H1 (cell line): ENCODE measurements around the gene EME2. TPM values are rescaled to one million over a fixed set of nuclear protein-coding genes. Genes with fewer than 3 reads are reported as not detected.

Experiments
- CTCF ChIA-PET: fragments of 300-600 bp; sonication (Branson Sonifier 250); formaldehyde crosslinking; loops from one replicate; lab custom pipeline; 2021; ENCODE audit not compliant: partially characterized antibody; lab: Charles Lee
- POLR2A ChIA-PET: fragments of 300-600 bp; sonication (Branson Sonifier 250); formaldehyde crosslinking; loops from one replicate; lab custom pipeline; 2021; ENCODE audit warnings: inconsistent platforms; ENCODE audit not compliant: partially characterized antibody; lab: Charles Lee
- DNase-seq, 2 experiments: peaks; one replicate each; pipeline versions ENCODE4 v3.0.0 to v3.0.0-alpha.2; 2010 to 2022; ENCODE audit warnings: low spot score in 2 of 2, low read depth in 1 of 2, mixed read lengths in 1 of 2
- FAIRE-seq: peaks from 2 replicates; lab custom pipeline; 2011; peaks lifted over from hg19 to GRCh38; lab: Jason Lieb, UNC
- H2AFZ ChIP-seq: 2 replicates; pipeline ENCODE4 v1.8.1; 2012; ENCODE audit warnings: low read length, inconsistent platforms
- H2AK5ac ChIP-seq: 2 replicates; pipeline ENCODE4 v1.6.1; 2013; ENCODE audit warnings: low read depth, low read length
- H2BK120ac ChIP-seq: replicated peaks from 2 replicates; pipeline ENCODE3; 2013; ENCODE audit warnings: low read depth, low read length, inconsistent platforms
- H2BK12ac ChIP-seq: 2 replicates; pipeline ENCODE4 v1.6.1; 2013; ENCODE audit warnings: low read depth, low read length
- H2BK15ac ChIP-seq: 2 replicates; pipeline ENCODE4 v1.6.1; 2013; ENCODE audit warnings: low read length
- H2BK20ac ChIP-seq: 2 replicates; pipeline ENCODE4 v1.6.1; 2013; ENCODE audit warnings: low read length
- H2BK5ac ChIP-seq: 2 replicates; pipeline ENCODE4 v1.6.1; 2013; ENCODE audit warnings: low read depth, low read length
- H3K14ac ChIP-seq: 2 replicates; pipeline ENCODE4 v1.6.1; 2013; ENCODE audit warnings: inconsistent platforms; ENCODE audit not compliant: insufficient read length
- H3K18ac ChIP-seq: 2 replicates; pipeline ENCODE4 v1.6.1; 2013; ENCODE audit warnings: low read length; ENCODE audit errors: extremely low read depth
- H3K23ac ChIP-seq: 2 replicates; pipeline ENCODE4 v1.6.1; 2013; ENCODE audit warnings: inconsistent platforms; ENCODE audit not compliant: insufficient read length
- H3K23me2 ChIP-seq: 2 replicates; pipeline ENCODE4 v1.6.1; 2013; ENCODE audit warnings: low read depth, low read length
- H3K27ac ChIP-seq: 2 replicates; pipeline ENCODE4 v1.6.1; 2011; ENCODE audit warnings: low read depth, low read length, inconsistent platforms
- H3K27me3 ChIP-seq, 4 experiments: replicated peaks in 1 of 4; 1 replicate in 1 of 4; 2 replicates in 3 of 4; pipeline versions ENCODE4 v1.6.1 to v1.8.1; 2011 to 2013; ENCODE audit warnings: low read length in 3 of 4, mild to moderate bottlenecking in 3 of 4, inconsistent platforms in 2 of 4, mixed read lengths in 2 of 4, moderate library complexity in 1 of 4; ENCODE audit not compliant: control insufficient read depth in 3 of 4, insufficient read depth in 3 of 4; ENCODE audit errors: extremely low read depth in 1 of 4
- H3K36me3 ChIP-seq, 4 experiments: 2 replicates each; pipeline versions ENCODE4 v1.6.1 to v1.8.1; 2011 to 2013; ENCODE audit warnings: mild to moderate bottlenecking in 4 of 4, low read length in 3 of 4, moderate library complexity in 2 of 4, control low read depth in 1 of 4, inconsistent platforms in 1 of 4; ENCODE audit not compliant: insufficient read depth in 4 of 4, control insufficient read depth in 2 of 4
- H3K4ac ChIP-seq: replicated peaks from 2 replicates; pipeline ENCODE3; 2013; ENCODE audit warnings: low read length, low read depth, mixed read lengths, inconsistent platforms; ENCODE audit not compliant: insufficient read length
- H3K4me1 ChIP-seq, 4 experiments: replicated peaks in 1 of 4; 1 replicate in 1 of 4; 2 replicates in 3 of 4; pipeline versions ENCODE4 v1.6.1 to v1.8.1; 2011 to 2013; ENCODE audit warnings: low read length in 3 of 4, inconsistent platforms in 2 of 4, mixed read lengths in 1 of 4; ENCODE audit not compliant: insufficient read depth in 4 of 4, control insufficient read depth in 3 of 4
- H3K4me2 ChIP-seq, 2 experiments: 2 replicates each; pipeline versions ENCODE4 v1.6.1 to v1.8.1; 2011 to 2013; ENCODE audit warnings: low read depth in 2 of 2, low read length in 2 of 2, control low read depth in 1 of 2, inconsistent platforms in 1 of 2, mild to moderate bottlenecking in 1 of 2; ENCODE audit not compliant: insufficient read depth in 1 of 2
- H3K4me3 ChIP-seq, 4 experiments: fragments of 200-600, 300-600 bp in 1 of 4; sonication (generic), shearing (Covaris generic), sonication (Bioruptor Twin) in 1 of 4; 2 replicates each; pipeline versions ENCODE4 v1.5.1 to v1.8.1; 2011 to 2016; ENCODE audit warnings: low read length in 4 of 4, low read depth in 3 of 4, control low read depth in 2 of 4, inconsistent platforms in 2 of 4, mild to moderate bottlenecking in 2 of 4, mixed read lengths in 1 of 4, moderate library complexity in 1 of 4; ENCODE audit not compliant: insufficient read depth in 2 of 4; ENCODE audit errors: extremely low read depth in 1 of 4
- H3K56ac ChIP-seq: replicated peaks from 2 replicates; pipeline ENCODE3; 2013; ENCODE audit warnings: low read depth, mild to moderate bottlenecking, mixed read lengths, low read length, inconsistent platforms; ENCODE audit not compliant: insufficient read length
- H3K79me1 ChIP-seq: 2 replicates; pipeline ENCODE4 v1.6.1; 2013; ENCODE audit warnings: low read depth, low read length, control low read depth
- H3K79me2 ChIP-seq, 2 experiments: 2 replicates each; pipeline versions ENCODE4 v1.6.1 to v1.8.1; 2012 to 2013; ENCODE audit warnings: low read length in 2 of 2, mild to moderate bottlenecking in 2 of 2, inconsistent platforms in 1 of 2; ENCODE audit not compliant: insufficient read depth in 2 of 2, control insufficient read depth in 1 of 2
- H3K9ac ChIP-seq, 4 experiments: replicated peaks in 1 of 4; 1 replicate in 1 of 4; 2 replicates in 3 of 4; pipeline versions ENCODE4 v1.6.1 to v1.8.1; 2011 to 2013; ENCODE audit warnings: low read depth in 3 of 4, low read length in 3 of 4, control low read depth in 2 of 4, mild to moderate bottlenecking in 2 of 4, moderate library complexity in 2 of 4, inconsistent platforms in 1 of 4; ENCODE audit errors: extremely low read depth in 1 of 4
- H3K9me3 ChIP-seq, 2 experiments: 2 replicates each; pipeline versions ENCODE4 v1.6.1 to v1.8.1; 2012 to 2013; ENCODE audit warnings: mild to moderate bottlenecking in 2 of 2, moderate library complexity in 2 of 2, control low read depth in 1 of 2, inconsistent platforms in 1 of 2, low read depth in 1 of 2, low read length in 1 of 2, mixed read lengths in 1 of 2; ENCODE audit not compliant: insufficient read depth in 2 of 2
- H4K20me1 ChIP-seq, 2 experiments: replicated peaks in 1 of 2; 2 replicates each; pipeline versions ENCODE3 to v1.8.1; 2011 to 2013; ENCODE audit warnings: inconsistent platforms in 2 of 2, low read length in 2 of 2, mild to moderate bottlenecking in 1 of 2; ENCODE audit not compliant: insufficient read depth in 2 of 2, control insufficient read depth in 1 of 2
- H4K5ac ChIP-seq: 2 replicates; pipeline ENCODE4 v1.6.1; 2013; ENCODE audit warnings: low read length, low read depth, mixed read lengths, inconsistent platforms; ENCODE audit not compliant: insufficient read length
- H4K8ac ChIP-seq: 2 replicates; pipeline ENCODE4 v1.8.0; 2013; ENCODE audit warnings: mild to moderate bottlenecking, moderate library complexity, low read length, inconsistent platforms; ENCODE audit not compliant: insufficient read depth; ENCODE audit errors: extremely low read depth
- H4K91ac ChIP-seq: replicated peaks from 2 replicates; pipeline ENCODE3; 2013; ENCODE audit warnings: low read length, mixed read lengths, inconsistent platforms; ENCODE audit not compliant: insufficient read length
- CHD1 ChIP-seq: IDR thresholded peaks from 2 replicates; pipeline ENCODE4 v1.6.1; 2012; ENCODE audit warnings: low read depth, low read length, improper control_type of control experiment
- CREB1 ChIP-seq: IDR thresholded peaks from 2 replicates; pipeline ENCODE4 v1.6.1; 2012; ENCODE audit warnings: inconsistent platforms
- EGR1 ChIP-seq: IDR thresholded peaks from 2 replicates; pipeline ENCODE4 v1.6.1; 2011; ENCODE audit warnings: low read depth, low read length, borderline replicate concordance
- KDM4A ChIP-seq: IDR thresholded peaks from one replicate; pipeline ENCODE4 v1.7.1; 2012; ENCODE audit warnings: low read depth, mild to moderate bottlenecking, moderate library complexity, low read length, inconsistent platforms; ENCODE audit not compliant: severe bottlenecking
- RNF2 ChIP-seq: fragments of 200-900, 300-1000 bp; sonication (generic); IDR thresholded peaks from 2 replicates; pipeline ENCODE4 v1.7.1; 2016; ENCODE audit warnings: borderline replicate concordance, low read depth, mild to moderate bottlenecking, antibody characterized with exemption, low read length; ENCODE audit not compliant: poor library complexity, severe bottlenecking; ENCODE audit errors: missing control alignments
- WGBS, 2 experiments: shearing (Covaris generic) in 1 of 2; methylation state at CpG; one replicate each; pipeline versions ENCODE4 v1.1.6 to v1.1.7; 2013 to 2015; ENCODE audit warnings: low lambda C conversion rate in 2 of 2, mixed read lengths in 2 of 2, inconsistent platforms in 1 of 2, low coverage in 1 of 2, missing lambda C conversion rate in 1 of 2; ENCODE audit not compliant: insufficient replicate concordance in 2 of 2, insufficient coverage in 1 of 2, insufficient read length in 1 of 2; ENCODE audit errors: extremely low coverage in 1 of 2, missing lambda C conversion rate in 1 of 2; 5-methylcytosine and 5-hydroxymethylcytosine counted together
- polyA plus RNA-seq, 7 experiments: library from polyadenylated mRNA; depleted of rRNA in 3 of 7; stranded (reverse) in 5 of 7; unstranded in 2 of 7; fragments of >200 nt in 5 of 7; fragments of 200-250 nt in 2 of 7; gene quantifications; 1 replicate in 5 of 7; 2 replicates in 1 of 7; 4 replicates in 1 of 7; pipeline versions ENCODE4 v1.2.1 to v1.2.3, GENCODE V29; 2011 to 2013; ENCODE audit warnings: missing spikeins in 2 of 7, mixed read lengths in 2 of 7
- total RNA-seq: library from RNA; stranded (reverse); fragmentation: NEBNext Ultra II Directional; extraction: Animal tissue kit (Norgen Biotek cat#: 25700); gene quantifications from 2 replicates; pipeline ENCODE4 v1.2.1, GENCODE V29; 2021

The EME2 gene
- total and polyA plus RNA-seq, 2 of the 8 experiments (the other 6 are each of a cell fraction or from before 2014, with no cell fraction given): 13.1 to 19.7 TPM

DNA sequence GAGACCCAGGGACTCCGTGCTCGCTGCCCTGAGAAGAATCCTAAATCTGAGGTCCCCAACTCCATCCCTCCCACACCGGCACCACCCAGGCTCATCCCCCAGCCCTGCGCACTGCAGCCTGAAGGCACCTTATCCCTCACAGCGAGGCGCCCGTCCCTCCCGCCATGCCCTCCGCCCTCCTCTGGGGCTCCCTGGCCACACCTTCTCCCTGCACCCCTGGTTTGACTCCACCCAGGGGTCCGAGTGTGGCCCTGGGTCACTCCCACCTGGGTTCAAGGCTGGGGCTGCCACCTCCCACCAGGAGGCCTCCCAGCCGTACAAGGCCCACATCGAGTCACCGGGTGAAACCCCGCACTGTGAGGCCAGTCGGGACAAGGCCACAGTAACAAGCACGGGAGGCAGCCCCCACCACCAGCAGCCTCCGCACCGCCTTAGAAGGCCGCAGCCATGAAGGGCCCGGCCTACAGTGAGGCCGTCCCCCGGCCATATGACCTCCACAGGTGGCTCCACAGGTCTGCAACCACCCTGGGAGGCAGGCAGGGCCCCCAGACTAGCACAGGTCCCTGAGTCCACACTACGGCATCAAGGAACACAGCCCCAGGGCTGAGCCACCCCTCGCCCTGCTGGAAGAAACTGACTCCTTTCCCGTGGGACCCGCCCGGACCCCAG, 45.7 kb downstream of the EME2 start:
- TF ChIP-seq EGR1: no peak
- TF ChIP-seq RNF2: no peak
- TF ChIP-seq CREB1: no peak
- no peak for TF ChIP-seq CHD1
- no peak for TF ChIP-seq KDM4A
- H3K23ac ChIP-seq: no peak overlapping the region
- H3K18ac ChIP-seq: no peak overlapping the region
- no peak overlapping the region for H2BK120ac ChIP-seq
- H4K8ac ChIP-seq: no peak overlapping the region
- H2BK20ac ChIP-seq: no peak overlapping the region
- peaks cover 4 to 6% of the 10 kb centered on the region in 2 experiments for H4K20me1 ChIP-seq
- no peak overlapping the region for H3K4me3 ChIP-seq
- no peaks in the 10 kb centered on the region for H3K23me2 ChIP-seq
- H3K79me2 ChIP-seq: no peaks in the 10 kb centered on the region
- H4K5ac ChIP-seq: no peak overlapping the region
- H2BK15ac ChIP-seq: no peak overlapping the region
- H3K4me2 ChIP-seq: no peak overlapping the region
- H2AFZ ChIP-seq: no peak overlapping the region
- no peak overlapping the region for H3K4ac ChIP-seq
- H3K56ac ChIP-seq: no peak overlapping the region
- no peak overlapping the region for H3K9ac ChIP-seq
- POLR2A ChIA-PET: no interaction called here
- no peaks in the 10 kb centered on the region; the same call in 1 of the 2 replicates for H3K79me1 ChIP-seq
- WGBS, 2 experiments: 94% methylated on average over 19 of the region's 27 CpGs; no CpG with 5 or more reads in 1 of the 2 experiments
- no peak overlapping the region for H3K14ac ChIP-seq
- no peak overlapping the region for H2BK5ac ChIP-seq
- H3K27me3 ChIP-seq: no peaks in the 10 kb centered on the region
- H4K91ac ChIP-seq: no peak overlapping the region
- no peaks in the 10 kb centered on the region for H3K4me1 ChIP-seq
- CTCF ChIA-PET: no interaction called here
- H3K9me3 ChIP-seq: no peaks in the 10 kb centered on the region
- H3K27ac ChIP-seq: no peak overlapping the region
- DNase-seq (no peak), FAIRE-seq (no peak)
- peaks cover 0 to 9% (median 4%) of the 10 kb centered on the region in 4 experiments; a peak in 5 of 8 replicates for H3K36me3 ChIP-seq
- H2AK5ac ChIP-seq: no peak overlapping the region
- no peak overlapping the region for H2BK12ac ChIP-seq
